CD4-positive, alpha-beta T cell treated with Interleukin-6 at 100 ng/mL for 8 hours (primary cell): ENCODE measurements around the gene PFKFB1.
"Not testable (repeated sequence)": the region's sequence is repeated elsewhere in the genome, so short reads cannot be mapped to it uniquely, and the experiment has no call there.

Experiments
- DNase-seq: peaks from one replicate; pipeline ENCODE4 v3.0.0-alpha.2; 2020; ENCODE audit warnings: mixed read lengths, low spot score

Gene PFKFB1

DNA sequence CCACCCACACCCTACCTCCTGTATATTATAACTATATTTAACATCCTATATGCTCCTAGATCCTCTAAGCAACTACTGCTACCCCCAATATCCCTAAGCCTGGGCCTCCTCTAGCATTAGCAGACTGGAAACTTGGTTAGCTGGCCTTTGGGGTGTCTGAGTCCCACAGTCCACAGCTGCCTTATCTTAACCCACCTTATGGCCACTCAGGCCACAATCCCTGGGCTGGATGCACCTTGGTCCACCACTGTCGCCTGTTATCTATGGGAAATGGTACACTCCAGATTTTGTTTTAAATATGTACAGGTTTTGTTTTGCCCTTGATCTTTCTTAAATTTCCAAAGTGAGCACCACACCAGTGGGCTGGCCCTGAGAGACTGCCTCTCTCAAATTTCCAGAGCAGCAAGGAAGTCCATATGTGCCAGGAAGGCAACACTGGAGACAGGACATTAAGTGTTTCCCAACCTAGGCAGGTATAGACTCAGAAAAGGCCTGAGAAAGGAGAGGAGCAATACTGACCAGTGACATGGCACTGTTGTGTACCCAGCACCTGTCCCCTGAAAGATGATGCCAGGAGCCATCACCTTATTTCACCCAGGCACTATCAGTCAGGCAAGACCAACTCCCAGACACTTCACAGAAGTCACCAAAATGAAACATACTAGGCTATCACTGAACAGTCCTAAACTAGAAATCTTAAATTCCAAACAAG, 921 bp downstream of the PFKFB1 start:
- DNase-seq: no peak

DNA sequence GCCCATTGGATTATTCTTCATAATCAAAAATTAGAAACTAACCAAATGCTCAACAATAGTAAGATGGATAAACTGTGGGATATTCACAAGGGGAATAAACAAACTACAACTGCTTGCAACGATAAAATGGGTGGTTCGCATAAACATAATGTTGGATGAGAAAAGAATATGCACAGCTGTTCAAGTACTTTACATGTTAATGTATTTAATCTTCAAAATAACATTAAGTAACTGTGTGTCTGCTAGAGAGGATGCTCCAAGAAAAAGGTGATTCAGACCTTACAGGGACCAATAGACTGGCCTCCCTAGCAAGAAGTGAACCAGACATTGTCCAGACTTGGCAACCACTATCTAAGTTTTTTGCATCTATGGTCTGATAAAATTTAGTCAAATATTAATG, 2.3 kb downstream of the PFKFB1 start:
- no peak for DNase-seq

DNA sequence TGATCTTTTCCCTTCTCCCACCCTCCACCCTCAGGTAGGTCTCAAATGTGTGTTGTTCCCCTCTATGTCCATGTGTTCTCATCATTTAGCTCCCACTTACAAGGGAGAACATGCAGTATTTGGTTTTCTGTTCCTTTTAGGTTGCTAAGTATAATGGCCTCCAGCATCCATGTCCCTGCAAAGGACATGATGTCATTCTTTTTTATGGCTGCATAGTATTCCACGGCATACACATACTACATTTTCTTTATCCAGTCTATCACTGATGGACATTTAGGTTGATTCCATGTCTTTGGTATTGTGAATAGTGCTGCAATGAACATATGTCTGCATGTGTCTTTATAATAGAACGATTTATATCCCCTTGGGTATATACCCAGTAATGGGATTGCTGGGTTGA, 10.7 kb downstream of the PFKFB1 start:
- DNase-seq: not testable (repeated sequence)

DNA sequence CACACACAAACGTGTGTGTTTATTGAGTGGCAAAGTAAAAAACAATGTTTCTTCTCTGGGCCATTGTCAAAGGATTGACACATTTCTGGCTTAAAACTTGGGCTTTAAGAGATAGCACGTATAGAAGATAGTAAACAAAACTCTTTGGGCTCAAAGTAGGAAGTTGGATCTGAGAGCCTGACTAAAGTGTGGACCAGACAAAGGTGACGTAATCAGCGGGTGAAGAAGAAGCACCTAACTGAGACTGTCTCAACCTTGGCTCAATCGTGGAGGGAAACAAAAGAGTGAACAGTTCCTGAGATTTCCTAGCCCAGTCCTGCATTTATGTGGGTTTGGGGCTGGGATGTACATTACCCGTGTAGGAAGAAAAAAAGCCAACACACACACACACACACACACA, 13.7 kb downstream of the PFKFB1 start:
- no peak for DNase-seq

DNA sequence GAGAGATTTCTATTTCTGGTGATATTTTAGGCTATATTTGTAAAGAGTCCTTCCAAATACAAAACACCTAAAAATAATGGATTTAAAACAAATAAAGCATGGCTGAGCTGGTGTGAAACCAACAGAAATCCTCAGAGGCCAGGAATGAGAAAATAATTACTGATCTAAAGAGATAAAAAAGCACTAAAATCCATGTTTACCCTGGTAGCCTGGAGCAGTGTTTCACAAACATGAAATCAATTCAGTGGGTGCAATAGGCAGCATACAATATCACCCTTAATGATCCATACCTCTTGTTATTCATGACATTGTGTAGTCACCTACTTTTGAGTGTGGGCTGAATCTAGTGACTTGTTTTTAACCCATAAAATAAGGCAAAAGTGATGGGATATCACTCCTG, 14.6 kb downstream of the PFKFB1 start:
- DNase-seq: no peak

DNA sequence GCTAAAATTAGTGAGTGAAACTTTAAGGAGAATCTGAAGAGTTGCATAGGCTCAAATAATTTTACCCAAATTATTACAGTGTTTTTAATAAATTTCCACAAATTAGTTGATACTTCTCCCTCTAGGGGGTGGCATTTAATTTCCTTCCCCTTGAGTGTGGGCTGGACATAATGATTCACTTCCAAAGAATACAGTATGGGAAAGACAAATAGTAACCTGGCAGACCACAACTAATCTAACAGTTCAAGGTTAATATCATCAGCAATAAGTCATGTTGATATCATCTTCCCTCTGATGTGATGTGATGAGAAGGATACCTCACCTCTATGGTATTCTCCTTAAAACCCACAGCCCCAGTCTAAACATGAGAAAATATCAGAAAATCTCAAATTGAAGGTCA, 15.5 kb downstream of the PFKFB1 start:
- DNase-seq: no peak

DNA sequence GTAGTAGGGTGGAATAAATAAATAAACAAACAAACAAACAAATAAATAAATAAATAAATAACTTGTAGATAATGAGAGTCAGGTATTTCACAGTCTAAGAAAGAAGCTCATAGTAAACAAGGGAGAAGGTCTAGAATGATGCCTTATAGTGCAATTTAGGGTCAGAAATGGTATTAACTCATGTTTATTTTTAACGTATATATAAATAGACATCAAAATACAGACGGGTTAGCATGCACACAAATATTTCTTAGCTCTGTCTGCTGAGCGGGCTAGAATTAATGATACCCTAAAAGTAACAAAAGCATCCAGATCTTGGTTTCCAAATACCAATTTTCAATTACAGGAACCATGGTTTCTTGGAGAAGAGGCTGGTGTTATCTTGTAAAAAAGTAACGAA, 16.6 kb downstream of the PFKFB1 start:
- no peak for DNase-seq

DNA sequence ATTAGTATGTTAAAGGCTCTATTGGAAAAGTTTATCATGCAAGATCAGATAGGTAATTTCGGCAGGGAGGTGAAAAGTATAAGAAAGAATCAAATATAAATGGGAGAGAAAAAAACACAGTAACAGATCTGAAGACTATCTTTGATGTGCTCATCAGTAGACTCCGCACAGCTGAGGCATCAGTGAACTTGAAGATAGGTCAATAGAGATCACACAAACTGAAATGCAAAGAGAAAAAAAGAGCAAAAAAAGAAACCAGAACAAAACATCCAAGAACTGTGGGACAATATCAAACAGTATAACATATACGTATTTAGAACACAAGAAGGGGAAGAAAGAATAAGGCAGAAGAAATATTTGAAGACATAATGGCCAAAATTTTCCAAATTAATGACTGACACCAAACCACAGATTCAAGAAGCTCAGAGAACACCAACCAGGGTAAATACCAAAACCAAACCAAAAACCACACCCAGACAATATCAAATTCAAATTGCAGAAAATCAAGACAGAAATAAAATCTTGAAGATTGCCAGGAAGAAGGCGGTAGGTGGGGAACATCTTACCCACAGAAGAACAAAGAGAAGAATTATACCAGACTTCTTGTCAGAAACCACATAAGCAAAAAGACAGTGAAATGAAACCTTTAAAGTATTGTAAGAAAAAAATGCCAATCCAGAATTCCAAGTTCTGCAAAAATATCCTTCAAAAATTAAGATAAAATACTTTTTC, 29.1 kb downstream of the PFKFB1 start:
- DNase-seq: peak; percentile 13

DNA sequence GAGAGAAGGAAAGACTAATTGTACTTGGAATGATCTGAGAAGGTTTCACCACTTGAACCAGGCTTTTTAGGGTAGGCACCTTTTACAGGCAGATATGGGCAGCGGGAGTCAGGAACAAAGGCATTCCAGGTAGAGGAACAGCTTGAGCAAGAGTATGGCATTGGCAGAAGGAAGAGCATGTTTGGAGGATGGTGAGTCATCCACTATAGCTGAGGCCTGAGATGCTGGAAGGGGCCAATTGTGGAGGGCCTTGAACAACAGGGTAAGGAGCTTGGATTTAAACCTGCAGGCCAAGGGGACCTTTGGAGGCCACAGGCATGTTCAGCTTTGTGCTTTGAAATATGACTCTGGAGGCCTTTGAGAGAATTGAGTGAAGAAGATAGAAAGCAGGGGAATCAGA, 32.2 kb downstream of the PFKFB1 start:
- no peak for DNase-seq

DNA sequence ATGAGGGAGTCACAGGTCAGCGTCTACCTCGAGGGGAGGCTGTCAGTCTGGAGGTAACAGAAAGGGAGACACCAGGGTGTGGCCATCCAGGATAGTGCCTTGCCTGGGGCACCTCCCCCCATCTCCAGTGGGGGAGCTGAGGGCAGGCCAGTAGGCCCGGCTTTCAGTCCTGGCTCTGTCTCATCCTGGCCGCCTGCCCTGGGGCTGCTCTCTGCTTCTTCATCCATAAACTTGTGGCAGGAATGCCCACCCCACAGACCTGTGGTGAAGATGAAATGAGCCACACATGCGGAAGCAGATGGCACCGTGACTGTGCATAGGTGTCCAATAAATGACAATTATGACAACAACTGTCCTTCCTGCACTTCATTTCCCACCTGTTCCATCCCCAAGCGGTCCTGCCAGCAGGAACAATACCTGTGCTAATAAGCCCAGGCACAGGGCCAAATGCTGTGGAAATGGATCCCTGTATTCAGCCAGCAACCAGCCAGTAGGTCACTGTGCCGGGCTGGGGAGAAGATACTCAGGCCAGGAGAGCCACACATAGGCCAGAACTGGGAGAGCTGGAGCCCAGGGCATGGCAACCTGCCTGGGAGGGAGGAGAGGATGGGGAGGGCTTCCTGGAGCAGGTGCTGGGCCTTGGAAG, 43.1 kb downstream of the PFKFB1 start:
- DNase-seq: no peak

DNA sequence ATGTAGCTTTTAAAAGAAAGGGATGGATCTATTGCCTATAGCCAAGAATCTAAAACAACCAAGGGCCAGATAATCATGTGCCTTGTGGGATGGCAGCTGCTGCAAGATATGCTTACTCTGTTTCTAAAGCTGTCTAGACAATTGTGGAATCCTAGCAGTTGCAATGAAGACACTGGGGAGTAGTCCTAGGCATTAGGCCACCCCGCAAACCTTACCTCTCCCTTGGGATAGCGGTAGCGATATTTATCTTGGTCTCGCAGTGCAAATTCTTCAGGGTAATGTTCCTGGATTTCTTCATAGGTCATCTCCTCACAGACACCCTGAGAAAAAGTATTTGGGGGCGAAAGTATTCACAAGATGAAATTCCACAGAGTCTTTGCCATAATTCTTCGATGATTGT, 48.8 kb downstream of the PFKFB1 start:
- DNase-seq: no peak

DNA sequence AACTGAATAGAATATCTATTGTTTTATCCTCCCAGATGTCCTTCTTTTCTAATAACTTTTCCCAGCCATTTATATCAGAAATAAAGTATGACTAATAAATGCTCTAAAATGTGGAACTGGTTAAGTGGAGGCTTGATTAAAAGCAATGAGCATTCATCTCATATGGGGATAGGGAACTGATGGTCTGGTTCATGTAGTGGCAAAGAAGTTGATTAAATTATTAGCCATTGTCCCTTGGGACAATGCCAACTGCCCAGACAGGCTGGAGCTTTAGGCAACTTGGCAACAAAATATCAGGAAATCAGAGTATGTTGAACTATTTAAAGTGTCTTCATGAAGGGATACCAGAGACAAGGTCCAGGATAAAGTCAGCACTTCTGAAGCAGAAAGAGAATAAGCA, 49.2 kb downstream of the PFKFB1 start:
- DNase-seq: no peak

DNA sequence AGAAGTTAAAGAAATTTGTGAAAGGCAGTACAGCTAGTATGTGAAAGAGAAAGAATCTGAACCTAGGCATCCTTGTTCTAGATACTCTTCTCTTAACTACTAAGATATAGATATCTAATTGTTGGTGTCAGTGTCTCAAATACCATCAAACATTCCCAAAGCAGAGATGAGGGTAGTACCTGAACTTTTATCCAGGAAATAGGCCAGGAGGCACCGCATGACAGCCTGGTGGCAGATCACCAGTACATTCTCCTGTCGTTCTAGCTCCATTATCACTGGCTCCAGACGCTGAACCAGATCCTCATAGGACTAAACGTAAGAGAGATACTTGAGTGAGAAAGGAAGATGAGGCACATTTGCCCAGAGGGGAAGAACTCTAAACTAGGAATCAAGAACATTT, 56.6 kb downstream of the PFKFB1 start:
- DNase-seq: no peak

DNA sequence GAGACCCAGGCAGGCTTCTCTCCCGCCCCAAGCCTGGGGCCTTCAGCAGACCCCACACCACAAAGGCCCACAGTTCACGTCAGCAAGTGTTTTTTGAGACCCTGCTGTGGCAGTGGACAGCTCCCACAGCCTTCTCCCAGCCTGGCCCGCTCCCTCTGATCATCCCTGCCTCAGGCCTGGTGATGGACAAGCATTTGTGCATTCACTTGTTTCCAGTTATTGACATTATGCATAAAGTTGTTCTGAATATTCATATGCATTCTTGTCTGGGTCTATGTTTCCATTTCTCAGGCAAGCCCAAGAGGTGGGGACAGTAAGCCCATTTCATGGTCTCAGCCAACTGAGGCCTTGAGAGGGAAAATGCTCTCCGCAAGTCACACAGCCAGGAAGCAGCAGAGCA, 58.7 kb downstream of the PFKFB1 start:
- DNase-seq: no peak

DNA sequence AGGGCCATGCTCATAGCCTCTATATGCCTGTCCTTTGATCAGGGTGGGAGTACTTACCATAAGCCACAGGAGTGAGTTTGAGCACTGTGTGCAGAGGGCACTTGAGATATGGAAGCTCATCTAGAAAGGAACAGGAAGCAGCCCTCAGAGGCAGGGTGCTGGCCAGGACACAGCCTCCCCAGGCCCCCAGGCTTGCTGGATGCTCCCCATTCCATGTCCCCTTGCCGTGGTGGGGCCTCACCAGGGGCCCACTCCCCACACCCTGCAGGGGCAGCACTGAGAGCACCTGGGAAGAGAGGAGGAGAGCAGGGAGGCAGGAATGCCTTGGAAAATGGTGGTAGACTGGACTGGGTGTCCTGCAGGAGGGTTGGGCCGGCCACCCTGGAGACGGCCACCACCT, 59.1 kb downstream of the PFKFB1 start:
- no peak for DNase-seq

DNA sequence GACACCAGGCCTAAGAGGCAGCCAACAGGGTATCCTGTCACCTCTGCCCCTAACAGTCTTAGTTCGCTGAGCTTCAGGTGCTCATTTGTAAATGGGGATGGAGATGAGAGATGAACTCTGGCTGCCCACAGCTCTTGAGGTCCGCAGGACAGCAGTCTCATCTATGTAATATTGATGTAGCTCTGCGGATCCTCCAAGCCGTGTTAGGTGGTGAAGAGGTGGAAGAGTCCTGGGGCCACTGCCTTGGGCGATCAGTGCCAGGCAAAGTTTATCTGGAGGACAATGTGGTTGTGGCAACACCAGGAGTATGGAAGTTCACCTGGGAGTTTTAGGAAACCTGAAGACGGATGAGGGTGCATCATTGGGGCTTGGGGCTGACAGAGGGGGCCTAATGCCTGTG, 59.9 kb downstream of the PFKFB1 start:
- no peak for DNase-seq

DNA sequence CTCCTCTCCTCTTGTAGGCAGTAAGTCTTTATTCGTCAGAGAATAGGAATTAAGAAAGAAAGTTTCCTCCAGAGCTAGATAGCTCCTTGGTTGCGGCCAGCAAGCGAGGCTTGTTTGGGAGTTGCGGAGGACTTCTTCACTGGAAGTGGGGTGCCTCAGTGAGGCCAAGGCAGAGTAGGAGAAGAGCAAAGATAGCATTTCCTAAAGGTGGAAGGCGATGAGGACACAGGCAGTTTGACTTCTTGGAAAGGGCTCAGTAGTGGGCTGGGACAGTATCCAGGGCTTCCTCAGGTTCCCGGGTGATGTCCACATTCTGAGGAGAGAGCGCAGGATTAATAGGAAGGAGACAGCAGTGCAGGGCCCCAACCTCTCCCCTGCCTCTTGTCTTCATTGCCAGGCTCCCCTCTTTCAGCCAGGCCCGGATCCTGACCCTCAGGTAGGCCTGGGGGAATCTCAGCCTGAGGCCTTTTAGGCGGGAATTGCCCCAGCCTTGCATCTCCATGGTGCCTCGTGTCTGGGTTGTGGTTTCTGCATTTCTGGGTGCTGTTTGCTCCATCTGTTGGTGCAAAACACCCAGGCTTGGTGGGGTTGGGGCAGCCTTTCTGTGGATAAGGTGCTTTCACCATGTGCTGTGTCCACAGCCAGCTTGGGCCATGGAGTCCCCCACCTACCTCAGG, 60.7 kb downstream of the PFKFB1 start:
- DNase-seq: no peak

DNA sequence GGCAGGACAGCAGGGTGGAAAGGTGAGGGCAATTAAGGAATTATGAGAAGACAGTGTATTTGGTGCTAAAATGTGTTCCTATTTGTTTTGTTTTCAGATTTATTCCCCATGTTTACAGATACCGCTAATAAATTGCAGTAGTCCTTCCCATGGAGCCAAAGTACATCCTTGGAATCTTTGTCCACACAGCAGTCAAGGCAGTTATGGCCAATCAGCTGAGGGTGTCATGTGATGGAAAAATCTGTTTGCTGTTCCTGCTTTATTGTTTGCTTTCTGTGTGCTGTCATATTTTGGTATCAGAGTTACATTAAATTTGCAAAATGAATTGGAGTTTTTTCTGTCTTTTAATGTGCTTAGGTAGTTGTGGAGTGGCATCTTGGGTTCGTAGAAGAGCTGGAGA, 62.9 kb downstream of the PFKFB1 start:
- no peak for DNase-seq

DNA sequence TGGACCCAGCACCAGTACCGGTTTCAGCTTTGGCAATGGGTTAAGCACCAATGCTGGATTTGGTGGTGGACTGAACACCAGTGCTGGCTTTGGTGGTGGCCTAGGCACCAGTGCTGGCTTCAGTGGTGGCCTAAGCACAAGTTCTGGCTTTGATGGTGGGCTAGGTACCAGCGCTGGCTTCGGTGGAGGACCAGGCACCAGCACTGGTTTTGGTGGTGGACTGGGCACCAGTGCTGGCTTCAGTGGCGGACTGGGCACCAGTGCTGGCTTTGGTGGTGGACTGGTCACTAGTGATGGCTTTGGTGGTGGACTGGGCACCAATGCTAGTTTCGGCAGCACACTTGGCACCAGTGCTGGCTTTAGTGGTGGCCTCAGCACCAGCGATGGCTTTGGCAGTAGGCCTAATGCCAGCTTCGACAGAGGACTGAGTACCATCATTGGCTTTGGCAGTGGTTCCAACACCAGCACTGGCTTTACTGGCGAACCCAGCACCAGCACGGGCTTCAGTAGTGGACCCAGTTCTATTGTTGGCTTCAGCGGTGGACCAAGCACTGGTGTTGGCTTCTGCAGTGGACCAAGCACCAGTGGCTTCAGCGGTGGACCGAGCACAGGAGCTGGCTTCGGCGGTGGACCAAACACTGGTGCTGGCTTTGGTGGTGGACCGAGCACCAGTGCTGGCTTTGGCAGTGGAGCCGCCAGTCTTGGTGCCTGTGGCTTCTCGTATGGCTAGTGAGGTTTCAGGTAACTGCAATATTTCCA, 63.5 kb downstream of the PFKFB1 start:
- no peak for DNase-seq

DNA sequence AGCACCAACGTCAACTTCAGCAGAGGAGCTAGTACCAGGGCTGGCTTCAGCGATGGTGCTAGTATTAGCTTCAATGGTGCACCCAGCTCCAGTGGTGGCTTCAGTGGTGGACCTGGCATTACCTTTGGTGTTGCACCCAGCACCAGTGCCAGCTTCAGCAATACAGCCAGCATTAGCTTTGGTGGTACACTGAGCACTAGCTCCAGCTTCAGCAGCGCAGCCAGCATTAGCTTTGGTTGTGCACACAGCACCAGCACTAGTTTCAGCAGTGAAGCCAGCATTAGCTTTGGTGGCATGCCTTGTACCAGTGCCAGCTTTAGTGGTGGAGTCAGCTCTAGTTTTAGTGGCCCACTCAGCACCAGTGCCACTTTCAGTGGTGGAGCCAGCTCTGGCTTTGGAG, 65.1 kb downstream of the PFKFB1 start:
- DNase-seq: no peak

DNA sequence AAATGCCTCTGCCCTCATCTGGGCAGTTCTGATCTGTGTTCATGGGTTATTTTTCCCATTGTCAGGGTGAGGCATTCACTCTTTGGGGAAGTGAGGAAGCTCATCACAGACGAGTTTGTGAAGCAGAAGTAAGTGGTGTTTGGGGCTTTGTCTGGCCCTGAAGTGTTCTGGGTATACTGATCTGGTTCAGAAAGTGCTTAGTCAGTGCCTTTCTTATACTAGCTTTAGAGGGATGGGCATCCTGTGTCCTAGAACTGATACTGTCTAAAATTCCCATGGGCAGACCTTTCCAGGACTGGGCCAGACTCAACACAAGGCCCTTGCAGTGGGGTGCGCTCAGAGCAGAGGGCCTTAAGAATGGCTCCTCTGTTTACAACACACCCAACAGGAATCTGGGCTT, 67.0 kb downstream of the PFKFB1 start:
- no peak for DNase-seq

DNA sequence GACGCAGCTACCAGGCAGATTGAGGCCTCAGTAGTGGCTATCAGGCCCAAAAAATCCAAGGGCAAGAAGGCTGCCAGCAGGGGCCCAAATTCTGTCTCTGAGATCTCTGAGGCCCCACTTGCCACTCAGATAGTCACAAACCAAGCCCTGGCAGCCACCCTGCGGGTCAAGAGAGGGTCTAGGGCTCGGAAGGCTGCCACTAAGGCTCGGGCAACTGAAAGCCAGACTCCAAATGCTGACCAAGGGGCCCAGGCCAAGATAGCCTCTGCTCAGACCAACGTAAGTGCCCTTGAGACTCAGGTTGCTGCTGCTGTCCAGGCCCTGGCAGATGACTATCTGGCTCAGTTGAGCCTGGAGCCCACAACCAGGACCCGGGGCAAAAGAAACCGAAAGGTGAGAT, 70.6 kb downstream of the PFKFB1 start:
- no peak for DNase-seq
